ENCODE measurements around the gene FLNA. TPM values are rescaled to one million over a fixed set of nuclear protein-coding genes. Genes with fewer than 3 reads are reported as not detected.

FLNA gene
- total and polyA plus RNA-seq, 9 of the 15 experiments (the other 6 are each of a cell fraction or from before 2014, with no cell fraction given) = 6.2 to 735 (median 135) TPM

- TF ChIP-seq ZBTB40 (IDR thresholded peaks at IDR 0.05) (no peak), ZBTB40 (CRISPR knock-in tag; IDR thresholded peaks at IDR 0.05) (no peak), CTBP1 (IDR thresholded peaks at IDR 0.05; ENCODE audit: borderline replicate concordance) (peak; percentile 56), E2F6 (IDR thresholded peaks at IDR 0.05; ENCODE audit: borderline replicate concordance in 1 of 2, extremely low read depth in 1 of 2, insufficient read depth in 1 of 2, insufficient read length in 1 of 2, low read depth in 1 of 2, low read length in 1 of 2, poor library complexity in 1 of 2, severe bottlenecking in 1 of 2) (peak; percentile 85 to 88), PBX2 (CRISPR knock-in tag; IDR thresholded peaks at IDR 0.05; ENCODE audit: low read depth) (no peak), PBX2 (tag; conservative IDR thresholded peaks at IDR 0.05; ENCODE audit: low read depth) (no peak), CREM (IDR thresholded peaks at IDR 0.05; ENCODE audit: low read depth) (peak; percentile 78; the same call in 1 of the 2 replicates), TBP (optimal IDR thresholded peaks at IDR 0.05; ENCODE audit: low read depth, low read length) (peak; percentile 47), ZFP1 (CRISPR knock-in tag; IDR thresholded peaks at IDR 0.05) (no peak), RBM14 (IDR thresholded peaks at IDR 0.05; ENCODE audit: borderline replicate concordance, insufficient read depth, low read depth, low read length) (no peak), GMEB1 (CRISPR knock-in tag; IDR thresholded peaks at IDR 0.05) (peak; percentile 30; the same call in 1 of the 2 replicates)
These were observed 3.8 kb upstream of the FLNA start (continued) for GRCh38 chrX:154378059-154378798.
